ENCODE data around the gene SORCS2. TPM values are rescaled to one million over a fixed set of nuclear protein-coding genes. Genes with fewer than 3 reads are reported as not detected.

Gene SORCS2
- total RNA-seq, 1 experiment from 2014 or later: not detected

DNA sequence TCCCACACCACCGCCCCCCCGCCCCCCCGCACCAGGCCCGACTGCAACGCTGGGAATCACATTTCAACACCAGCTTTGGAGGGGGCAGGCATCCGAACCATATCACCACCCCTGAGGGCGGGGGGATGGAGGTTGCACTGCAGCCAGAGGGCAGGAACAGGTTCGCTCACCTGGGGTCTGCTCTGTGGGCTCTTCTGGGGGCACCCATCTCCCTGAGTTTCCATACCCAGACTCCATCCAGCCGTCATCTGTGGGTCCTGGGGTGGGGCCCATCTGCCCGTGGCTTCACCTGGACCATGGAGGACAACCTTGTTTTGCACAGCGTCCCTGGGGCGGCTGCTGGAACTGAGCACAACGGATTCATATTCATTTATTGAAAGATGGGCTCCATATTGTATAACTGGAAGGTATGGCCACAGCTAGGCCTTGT lies 235.5 kb downstream of the SORCS2 start:
- Mint-ChIP-seq H3K27ac (ENCODE audit: low read depth, unreplicated experiment) (no peak overlapping the region), H3K4me3 (ENCODE audit: unreplicated experiment) (no peak overlapping the region), H3K9me3 (ENCODE audit: unreplicated experiment) (no peaks in the 10 kb centered on the region), H3K4me1 (ENCODE audit: insufficient read depth, unreplicated experiment) (peaks cover 12% of the 10 kb centered on the region), H3K36me3 (ENCODE audit: insufficient read depth, unreplicated experiment) (no peaks in the 10 kb centered on the region), H3K27me3 (ENCODE audit: insufficient read depth, unreplicated experiment) (no peaks in the 10 kb centered on the region)
- TF ChIP-seq, protein P1, sequence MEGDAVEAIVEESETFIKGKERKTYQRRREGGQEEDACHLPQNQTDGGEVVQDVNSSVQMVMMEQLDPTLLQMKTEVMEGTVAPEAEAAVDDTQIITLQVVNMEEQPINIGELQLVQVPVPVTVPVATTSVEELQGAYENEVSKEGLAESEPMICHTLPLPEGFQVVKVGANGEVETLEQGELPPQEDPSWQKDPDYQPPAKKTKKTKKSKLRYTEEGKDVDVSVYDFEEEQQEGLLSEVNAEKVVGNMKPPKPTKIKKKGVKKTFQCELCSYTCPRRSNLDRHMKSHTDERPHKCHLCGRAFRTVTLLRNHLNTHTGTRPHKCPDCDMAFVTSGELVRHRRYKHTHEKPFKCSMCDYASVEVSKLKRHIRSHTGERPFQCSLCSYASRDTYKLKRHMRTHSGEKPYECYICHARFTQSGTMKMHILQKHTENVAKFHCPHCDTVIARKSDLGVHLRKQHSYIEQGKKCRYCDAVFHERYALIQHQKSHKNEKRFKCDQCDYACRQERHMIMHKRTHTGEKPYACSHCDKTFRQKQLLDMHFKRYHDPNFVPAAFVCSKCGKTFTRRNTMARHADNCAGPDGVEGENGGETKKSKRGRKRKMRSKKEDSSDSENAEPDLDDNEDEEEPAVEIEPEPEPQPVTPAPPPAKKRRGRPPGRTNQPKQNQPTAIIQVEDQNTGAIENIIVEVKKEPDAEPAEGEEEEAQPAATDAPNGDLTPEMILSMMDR (IDR thresholded peaks at IDR 0.05; ENCODE audit: unreplicated experiment): no peak
- BruUV-seq (replicated peaks): no TSS peak
- no peak for DNase-seq (ENCODE audit: unreplicated experiment)
- CTCF ChIA-PET: no interaction called here
- POLR2A ChIA-PET: no interaction called here
- intact Hi-C loops (cut with micrococcal nuclease): no loop called here

GRCh38 chr4:7428261-7429068 lies 236.1 kb downstream of the SORCS2 start:
- TF ChIP-seq, protein P1 (IDR thresholded peaks at IDR 0.05; ENCODE audit: unreplicated experiment): no peak
- Mint-ChIP-seq H3K36me3 (ENCODE audit: insufficient read depth, unreplicated experiment) (no peaks in the 10 kb centered on the region), H3K4me3 (ENCODE audit: unreplicated experiment) (no peak overlapping the region), H3K9me3 (ENCODE audit: unreplicated experiment) (no peaks in the 10 kb centered on the region), H3K27ac (ENCODE audit: low read depth, unreplicated experiment) (peak overlapping the region; percentile 57), H3K4me1 (ENCODE audit: insufficient read depth, unreplicated experiment) (peaks cover 12% of the 10 kb centered on the region), H3K27me3 (ENCODE audit: insufficient read depth, unreplicated experiment) (no peaks in the 10 kb centered on the region)
- CTCF ChIA-PET: no interaction called here
- POLR2A ChIA-PET: no interaction called here
- intact Hi-C loops (cut with micrococcal nuclease): no loop called here
- no TSS peak for BruUV-seq (replicated peaks)
- DNase-seq (ENCODE audit: unreplicated experiment): no peak

- Mint-ChIP-seq H3K4me1 (ENCODE audit: insufficient read depth, unreplicated experiment) (peaks cover 12% of the 10 kb centered on the region), H3K27me3 (ENCODE audit: insufficient read depth, unreplicated experiment) (no peaks in the 10 kb centered on the region), H3K27ac (ENCODE audit: low read depth, unreplicated experiment) (peak overlapping the region; percentile 57), H3K9me3 (ENCODE audit: unreplicated experiment) (no peaks in the 10 kb centered on the region), H3K36me3 (ENCODE audit: insufficient read depth, unreplicated experiment) (no peaks in the 10 kb centered on the region), H3K4me3 (ENCODE audit: unreplicated experiment) (no peak overlapping the region)
- DNase-seq (ENCODE audit: unreplicated experiment): no peak
- POLR2A ChIA-PET: no interaction called here
- TF ChIP-seq, protein P1 (IDR thresholded peaks at IDR 0.05; ENCODE audit: unreplicated experiment): no peak
- CTCF ChIA-PET: no interaction called here
- intact Hi-C loops (cut with micrococcal nuclease): no loop called here
- BruUV-seq (replicated peaks): no TSS peak
These were observed 236.7 kb downstream of the SORCS2 start for GRCh38 chr4:7429069-7429416.

DNA sequence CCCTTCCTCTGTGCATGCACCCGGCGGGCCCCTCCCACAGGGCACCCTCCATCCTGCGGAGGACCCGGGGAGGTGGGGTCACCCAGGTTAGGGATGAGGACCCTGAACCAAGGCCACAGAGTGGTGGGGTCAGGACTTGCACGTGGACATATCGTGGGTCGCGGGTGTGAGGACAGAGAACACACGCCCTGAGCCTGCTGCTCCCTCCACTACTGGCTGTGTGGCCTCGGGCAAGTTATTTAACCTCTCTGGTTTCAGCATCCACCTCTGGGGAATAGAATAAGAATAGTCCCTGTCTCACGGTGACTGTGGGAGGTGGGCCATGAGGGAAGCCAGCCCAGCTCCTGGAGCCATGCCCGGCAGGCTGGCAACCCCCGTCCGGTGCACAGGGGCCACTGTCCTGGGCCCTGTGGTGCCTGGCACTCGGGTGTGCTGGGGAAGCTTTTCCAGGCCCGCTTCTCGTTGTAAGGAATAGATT lies 237.3 kb downstream of the SORCS2 start:
- POLR2A ChIA-PET: interaction anchor here (0.6 kb wide), 1 partner anchor 21 kb away, joined by 3 read pairs; no protein-coding TSS in a partner anchor
- CTCF ChIA-PET: interaction anchor here (0.6 kb wide), 2 partner anchors 9 to 27 kb away, joined by 3 read pairs; no protein-coding TSS in a partner anchor
- peaks cover 12% of the 10 kb centered on the region for H3K4me1 Mint-ChIP-seq (ENCODE audit: insufficient read depth, unreplicated experiment)
- no peaks in the 10 kb centered on the region for H3K36me3 Mint-ChIP-seq (ENCODE audit: insufficient read depth, unreplicated experiment)
- H3K4me3 Mint-ChIP-seq (ENCODE audit: unreplicated experiment): no peak overlapping the region
- no peak for DNase-seq (ENCODE audit: unreplicated experiment)
- no peaks in the 10 kb centered on the region for H3K27me3 Mint-ChIP-seq (ENCODE audit: insufficient read depth, unreplicated experiment)
- no TSS peak for BruUV-seq (replicated peaks)
- TF ChIP-seq, protein P1 (IDR thresholded peaks at IDR 0.05; ENCODE audit: unreplicated experiment): no peak
- H3K9me3 Mint-ChIP-seq (ENCODE audit: unreplicated experiment): no peaks in the 10 kb centered on the region
- intact Hi-C loops (cut with micrococcal nuclease): no loop called here
- peak overlapping the region; percentile 57 for H3K27ac Mint-ChIP-seq (ENCODE audit: low read depth, unreplicated experiment)

Data from MCF 10A (cell line).